ENCODE data around the gene ACOT4. TPM values are rescaled to one million over a fixed set of nuclear protein-coding genes. Genes with fewer than 3 reads are reported as not detected.

The ACOT4 gene
- total RNA-seq, 1 experiment from 2014 or later: 1.8 TPM

- Histone ChIP-seq H2AFZ (ENCODE audit: low read length) (no peak overlapping the region), H3K27ac (ENCODE audit: insufficient read length, low read depth, low read length) (no peak overlapping the region), H3K79me1 (ENCODE audit: insufficient read depth, low read depth, low read length, poor library complexity, severe bottlenecking) (no peaks in the 10 kb centered on the region), H2BK120ac (ENCODE audit: low read depth, low read length, poor library complexity, severe bottlenecking) (no peak overlapping the region), H3K4ac (ENCODE audit: low read depth, low read length) (no peak overlapping the region), H3K23me2 (ENCODE audit: insufficient read length, low read depth, low read length, poor library complexity, severe bottlenecking) (no peaks in the 10 kb centered on the region), H2AK5ac (ENCODE audit: insufficient read length, low read length) (no peak overlapping the region), H4K5ac (ENCODE audit: insufficient read length, low read depth, low read length) (no peak overlapping the region), H3K4me2 (ENCODE audit: insufficient read depth, insufficient read length, low read length) (no peak overlapping the region), H3T11ph (ENCODE audit: low read length) (no peak overlapping the region), H2BK12ac (ENCODE audit: insufficient read length, low read depth, low read length) (no peak overlapping the region), H3K9me3 (ENCODE audit: control insufficient read depth, low read depth, low read length) (no peaks in the 10 kb centered on the region), H3K27me3 (ENCODE audit: insufficient read depth, low read length) (no peaks in the 10 kb centered on the region), H4K20me1 (ENCODE audit: control insufficient read depth, insufficient read depth, insufficient read length) (no peaks in the 10 kb centered on the region), H3K9ac (ENCODE audit: extremely low read depth, insufficient read length, low read length) (no peak overlapping the region), H3K23ac (ENCODE audit: insufficient read length, low read depth, low read length) (no peak overlapping the region), H3K4me1 (ENCODE audit: insufficient read depth, low read length) (no peaks in the 10 kb centered on the region), H2BK15ac (ENCODE audit: low read depth, low read length) (no peak overlapping the region), H3K79me2 (ENCODE audit: insufficient read depth, low read length) (no peaks in the 10 kb centered on the region), H4K91ac (ENCODE audit: insufficient read length, low read depth, low read length) (no peak overlapping the region), H4K8ac (replicated peaks; ENCODE audit: insufficient read length, low read depth, low read length) (no peak overlapping the region), H3K56ac (ENCODE audit: insufficient read length, low read depth, low read length) (no peak overlapping the region), H3K18ac (ENCODE audit: insufficient read length, low read depth, low read length) (no peak overlapping the region), H3K14ac (ENCODE audit: insufficient read depth, low read length) (no peak overlapping the region), H2BK5ac (ENCODE audit: insufficient read length, low read length) (no peak overlapping the region), H2BK20ac (ENCODE audit: low read depth, low read length, poor library complexity, severe bottlenecking) (no peak overlapping the region)
- Mint-ChIP-seq H3K4me3 (no peak overlapping the region), H3K27me3 (ENCODE audit: low read depth) (no peaks in the 10 kb centered on the region; the same call in 1 of the 2 replicates), H3K4me1 (no peaks in the 10 kb centered on the region), H3K36me3 (ENCODE audit: insufficient read depth in 1 of 3, low read depth in 3 of 3) (peaks cover 11 to 21% (median 21%) of the 10 kb centered on the region in 3 experiments; a peak in 6 of 7 replicates), H3K27ac (no peak overlapping the region), H3K9me3 (peaks cover 25 to 29% of the 10 kb centered on the region in 2 experiments)
- no CpG with 5 or more reads among the region's 3 CpGs for WGBS (ENCODE audit: extremely low coverage, insufficient read length, low lambda C conversion rate)
- no peak for DNase-seq
- TF ChIP-seq CTCF (conservative IDR thresholded peaks at IDR 0.05): no peak
Observed at GRCh38 chr14:73602994-73603393, 11.3 kb downstream of the ACOT4 start.

Data from H9 (cell line).